WI38 (cell line): ENCODE results near the gene SYNGR4.

Experiments
- H3K4me3 ChIP-seq: 2 replicates; pipeline ENCODE4 v1.5.1; 2011; ENCODE audit warnings: low read depth, mild to moderate bottlenecking, control low read depth, low read length
- CTCF ChIP-seq: IDR thresholded peaks from 2 replicates; pipeline ENCODE4 v1.5.1; 2012; ENCODE audit warnings: low read depth, mild to moderate bottlenecking, control low read depth, low read length

SYNGR4 gene

GRCh38 chr19:48373567-48373966, 9.4 kb downstream of the SYNGR4 start:
- no peak overlapping the region for H3K4me3 ChIP-seq
- TF ChIP-seq CTCF = no peak

- no peak for TF ChIP-seq CTCF
- no peak overlapping the region for H3K4me3 ChIP-seq
Measured at GRCh38 chr19:48378194-48378570, 14.0 kb downstream of the SYNGR4 start.

- no peak for TF ChIP-seq CTCF
- H3K4me3 ChIP-seq = no peak overlapping the region
Measured at GRCh38 chr19:48379058-48379457, 14.9 kb downstream of the SYNGR4 start.

- H3K4me3 ChIP-seq = no peak overlapping the region
- TF ChIP-seq CTCF = no peak
Measured at GRCh38 chr19:48381178-48381950, 17.2 kb downstream of the SYNGR4 start.

- H3K4me3 ChIP-seq = no peak overlapping the region
- TF ChIP-seq CTCF = no peak
Measured at GRCh38 chr19:48382286-48382685, 18.1 kb downstream of the SYNGR4 start.

GRCh38 chr19:48385461-48386087, 21.4 kb downstream of the SYNGR4 start:
- no peak overlapping the region for H3K4me3 ChIP-seq
- no peak for TF ChIP-seq CTCF

- TF ChIP-seq CTCF = no peak
- no peak overlapping the region for H3K4me3 ChIP-seq
Measured at GRCh38 chr19:48386981-48387380, 22.8 kb downstream of the SYNGR4 start.
